GM18861 (cell line): ENCODE measurements around the gene WFDC1.

Experiments used
- ATAC-seq: cut with Tn5 transposase; IDR thresholded peaks from one replicate; pipeline ENCODE4 v1.9.1; 2021; ENCODE audit not compliant: unreplicated experiment

The WFDC1 gene

DNA sequence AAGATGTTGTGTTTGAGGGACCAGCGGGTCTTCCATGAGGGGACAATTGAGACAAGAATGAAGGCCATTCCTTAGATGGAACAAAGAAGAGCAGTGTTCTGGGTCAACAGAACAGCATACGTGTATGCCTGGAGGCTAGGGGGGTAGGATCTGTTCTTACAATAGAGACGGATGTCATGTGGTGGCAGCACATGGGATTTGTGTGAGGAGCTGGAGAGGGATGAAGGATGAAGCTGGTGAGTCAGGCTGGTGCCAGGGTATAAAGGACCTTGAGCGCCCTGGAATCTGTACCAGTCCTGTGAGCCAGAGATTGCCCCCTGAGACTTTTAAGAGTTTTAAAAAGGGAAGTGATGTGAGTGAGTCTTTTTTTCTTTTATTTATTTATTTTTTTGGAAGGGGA, 22.8 kb upstream of the WFDC1 start:
- no peak for ATAC-seq

DNA sequence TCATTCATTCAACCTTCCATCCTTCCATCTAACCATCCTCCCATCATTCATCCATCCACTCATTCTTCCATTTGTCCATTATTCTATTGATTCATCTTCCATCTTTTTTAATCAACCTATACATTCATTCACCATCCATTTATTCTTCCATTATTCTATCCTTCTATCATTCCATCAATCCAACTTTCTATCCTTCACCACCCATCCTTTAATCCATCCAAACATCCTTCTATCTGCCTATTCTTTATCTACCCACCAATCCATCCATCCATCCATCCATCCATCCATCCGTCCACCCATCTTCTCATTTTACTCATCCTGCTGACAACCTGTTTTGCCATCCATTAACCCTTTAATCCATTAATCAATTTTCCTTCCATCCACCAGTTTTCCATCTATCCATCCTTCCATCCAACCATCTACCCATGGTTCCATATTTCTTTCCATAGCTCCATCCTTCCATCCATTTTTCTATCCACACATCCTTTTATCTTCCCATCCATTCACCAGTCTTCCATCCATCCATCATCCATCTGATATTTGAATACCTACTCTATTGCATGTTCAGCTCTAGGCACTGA, 21.8 kb upstream of the WFDC1 start:
- ATAC-seq, result no peak

DNA sequence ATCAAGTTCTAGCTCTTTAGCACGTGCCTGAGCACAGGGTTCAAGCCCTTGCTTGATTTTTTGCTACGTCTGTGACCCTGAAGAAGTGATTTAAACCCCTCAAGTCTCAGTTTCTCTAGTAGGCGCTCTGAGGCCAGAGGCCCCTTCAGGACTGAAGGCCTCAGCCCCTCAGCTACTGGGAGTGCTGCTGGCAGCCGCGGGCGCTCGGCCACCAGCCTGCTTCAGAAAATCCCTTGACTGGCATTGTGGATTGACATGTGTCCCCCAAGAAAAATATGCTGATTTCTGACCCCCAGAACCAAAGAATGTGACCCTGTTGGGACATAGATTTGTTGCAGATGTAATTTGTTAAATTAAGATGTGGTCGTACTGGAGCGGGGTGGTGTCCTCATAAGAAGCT, 20.2 kb upstream of the WFDC1 start:
- ATAC-seq, result no peak

DNA sequence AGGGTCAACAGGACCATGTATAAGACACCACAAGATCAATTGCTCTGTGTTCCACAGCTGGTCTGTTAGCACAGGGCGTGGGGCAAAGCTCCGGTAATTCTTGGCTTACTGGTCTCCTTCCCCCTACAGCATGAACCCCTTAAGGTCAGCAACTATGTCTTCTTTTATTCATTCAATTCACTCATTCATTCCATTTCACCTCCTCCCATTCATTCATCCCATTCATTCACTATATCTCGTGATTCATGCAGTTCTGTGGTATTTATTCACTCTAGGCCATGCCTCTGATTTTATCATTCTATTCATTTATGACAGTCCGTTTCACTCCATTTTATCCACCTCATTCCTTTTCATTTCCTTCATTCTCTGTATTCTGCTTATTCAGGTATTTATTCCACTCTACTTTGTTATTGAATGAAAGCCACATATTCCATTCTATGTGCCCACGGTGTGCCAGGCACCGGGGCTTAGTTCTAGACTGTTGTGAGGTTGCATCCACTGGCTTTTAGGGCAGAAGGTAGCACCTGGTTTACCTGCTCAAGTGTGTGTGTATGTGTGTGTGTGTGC, 19.0 kb upstream of the WFDC1 start:
- no peak for ATAC-seq

DNA sequence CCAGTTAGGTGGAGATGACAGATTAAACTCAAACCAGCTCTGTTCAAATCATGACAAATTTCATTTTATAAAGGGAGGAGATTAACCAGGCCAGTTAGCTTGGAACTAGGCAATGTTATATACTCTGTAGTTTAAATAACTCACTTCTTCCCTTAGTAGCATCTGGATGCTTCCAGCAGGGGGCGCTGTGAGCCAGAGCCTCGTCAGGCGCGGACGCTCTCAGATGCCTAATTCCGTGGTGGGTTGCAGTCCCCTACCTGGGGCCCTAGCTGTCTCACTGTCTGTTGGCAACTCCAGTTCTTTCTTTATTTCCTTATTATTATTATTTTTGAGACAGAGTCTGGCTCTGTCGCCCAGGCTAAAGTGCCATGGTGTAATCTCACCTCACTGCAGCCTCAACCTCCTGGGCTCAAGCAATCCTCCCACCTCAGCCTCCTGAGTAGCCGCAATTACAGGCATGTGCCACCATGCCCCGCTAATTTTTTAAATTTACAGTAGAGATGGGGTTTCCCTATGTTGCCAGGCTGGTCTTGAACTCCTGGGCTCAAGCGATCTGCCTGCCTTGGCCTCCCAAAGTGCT, 17.3 kb upstream of the WFDC1 start:
- no peak for ATAC-seq

DNA sequence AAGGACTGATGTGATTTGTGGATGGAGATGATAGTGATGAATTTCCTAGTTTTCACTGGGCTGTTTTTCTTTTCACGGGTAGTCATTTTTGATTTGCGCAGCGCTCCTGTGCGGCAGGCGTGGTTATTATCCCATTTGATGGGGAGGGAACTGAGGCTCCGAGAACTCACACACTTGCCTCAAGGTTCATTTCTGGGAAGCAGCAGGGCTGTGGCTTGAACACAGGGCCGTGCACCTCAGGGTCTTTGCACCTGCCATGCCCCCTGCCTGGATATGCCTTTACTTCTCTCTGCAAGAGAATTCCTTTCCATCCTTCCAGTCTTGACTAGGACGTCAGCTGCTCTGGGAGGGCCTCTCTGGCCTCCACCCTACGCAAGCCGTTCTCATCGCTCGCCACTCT, 16.3 kb upstream of the WFDC1 start:
- ATAC-seq, result no peak

DNA sequence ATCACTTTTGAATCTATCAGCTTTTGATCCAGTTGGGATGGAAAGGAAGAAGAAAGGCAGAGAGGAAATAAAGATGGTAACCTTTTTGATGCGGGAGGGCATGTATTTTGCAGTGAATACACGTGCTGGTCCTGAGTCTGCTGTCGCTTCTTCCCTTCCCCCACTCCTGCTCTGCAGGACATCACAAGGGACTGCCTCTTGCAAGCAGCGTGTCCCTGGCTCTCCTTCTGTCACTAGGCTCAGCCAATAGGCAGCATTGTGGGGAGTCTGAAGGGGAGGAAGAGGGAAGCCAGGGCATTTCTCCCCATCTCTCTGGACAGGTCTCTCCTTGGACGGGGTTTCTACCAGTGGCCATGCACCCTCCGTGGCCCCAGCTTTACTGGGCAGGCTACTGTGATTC, 15.7 kb upstream of the WFDC1 start:
- ATAC-seq, result no peak

DNA sequence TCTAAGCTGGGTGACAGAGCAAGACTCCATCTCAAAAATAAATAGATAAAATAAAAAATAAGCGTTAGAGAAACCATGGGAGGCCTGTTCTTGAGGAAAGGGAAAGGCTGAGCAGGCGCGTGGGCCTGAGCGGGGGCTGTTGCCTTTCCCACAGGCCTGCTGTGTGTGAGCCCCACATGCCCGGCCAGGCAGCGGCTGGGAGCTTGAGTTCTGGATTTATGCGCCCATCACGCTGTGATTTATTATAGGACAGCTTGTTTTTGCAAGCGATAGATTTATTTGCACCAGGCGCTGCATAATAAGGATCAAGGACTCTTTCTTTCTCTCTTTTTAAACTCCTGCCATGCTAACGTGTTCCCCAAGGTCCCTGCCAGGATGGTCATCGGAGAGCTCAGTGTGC, 14.8 kb upstream of the WFDC1 start:
- no peak for ATAC-seq

DNA sequence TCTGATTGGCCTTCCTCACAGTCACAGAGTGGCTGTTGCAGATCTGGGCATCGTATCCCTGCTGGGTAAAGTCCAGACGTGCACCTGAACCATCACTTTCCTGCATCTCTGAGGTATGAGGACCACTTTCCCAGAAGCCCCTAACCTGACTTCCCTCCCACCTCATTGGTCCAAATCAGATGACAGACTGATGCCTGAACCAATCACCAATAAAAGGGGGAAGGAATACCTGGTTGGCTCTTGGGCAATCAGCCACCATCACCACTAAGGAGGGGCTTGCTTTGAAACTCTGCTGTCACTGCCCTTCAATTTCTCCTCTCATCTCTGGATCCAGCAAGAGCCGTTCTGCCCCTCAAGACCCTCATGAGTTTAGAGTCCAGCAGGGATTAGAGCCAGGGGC, 13.6 kb upstream of the WFDC1 start:
- no peak for ATAC-seq

DNA sequence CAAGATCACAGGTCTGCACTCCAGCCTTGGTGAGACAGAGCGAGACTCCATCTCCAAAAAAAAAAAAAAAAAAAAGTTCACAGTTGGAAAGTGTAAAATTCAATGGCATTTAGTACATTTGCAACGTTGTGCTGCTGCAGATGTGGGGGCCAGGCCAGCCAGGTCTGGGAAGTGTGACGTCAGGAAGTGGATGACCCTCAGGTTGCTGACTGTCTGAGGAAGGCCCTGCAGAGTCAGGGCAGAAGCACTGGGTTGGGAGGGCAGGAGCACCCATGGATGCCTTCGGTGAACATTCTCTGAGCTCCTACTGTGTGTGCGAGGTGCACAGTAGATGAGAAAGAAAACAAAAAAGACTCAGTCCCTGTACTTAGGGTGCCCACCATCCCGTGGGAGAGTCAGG, 12.1 kb upstream of the WFDC1 start:
- ATAC-seq, result no peak

DNA sequence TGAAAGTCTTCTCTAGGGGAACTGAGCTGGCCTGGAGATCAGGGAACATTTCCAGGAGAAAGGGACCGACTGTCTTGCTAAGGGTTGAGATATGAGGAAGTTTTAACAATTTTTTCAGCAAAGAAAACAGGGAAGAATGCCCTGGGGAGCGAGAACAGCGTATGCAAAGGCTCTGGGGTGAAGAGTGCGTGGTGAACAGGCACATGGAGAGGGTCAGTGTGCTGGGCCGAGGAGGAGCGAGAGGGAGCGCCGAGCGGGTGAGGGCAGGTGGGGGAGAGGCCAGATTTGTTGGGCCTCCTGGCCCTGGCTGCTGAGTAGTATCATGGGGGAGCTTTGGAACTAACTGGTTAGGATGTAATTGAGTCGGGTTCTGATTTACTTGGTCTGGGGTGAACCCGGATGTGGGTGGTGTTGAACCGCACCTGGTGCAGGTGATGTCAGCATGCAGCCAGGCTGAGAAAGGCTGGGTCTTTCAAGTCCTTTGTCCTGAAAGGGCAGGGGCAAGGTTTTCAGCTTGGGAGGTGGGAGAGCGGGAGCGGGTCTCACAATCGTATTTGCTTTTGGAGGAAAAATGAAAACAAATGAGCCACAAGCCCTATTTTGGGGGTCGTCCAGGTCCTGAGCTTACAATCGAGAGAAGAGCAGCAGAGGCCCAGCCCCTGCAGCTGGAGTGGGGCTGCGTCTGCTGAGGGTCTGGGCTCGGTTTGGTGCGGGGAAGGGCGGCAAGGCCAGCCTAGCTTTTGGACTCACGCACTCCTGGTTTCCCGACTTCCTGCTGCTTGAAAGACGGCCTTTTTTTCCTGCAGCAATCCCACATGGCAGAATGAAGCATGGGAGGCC, 11.1 kb upstream of the WFDC1 start:
- no peak for ATAC-seq

DNA sequence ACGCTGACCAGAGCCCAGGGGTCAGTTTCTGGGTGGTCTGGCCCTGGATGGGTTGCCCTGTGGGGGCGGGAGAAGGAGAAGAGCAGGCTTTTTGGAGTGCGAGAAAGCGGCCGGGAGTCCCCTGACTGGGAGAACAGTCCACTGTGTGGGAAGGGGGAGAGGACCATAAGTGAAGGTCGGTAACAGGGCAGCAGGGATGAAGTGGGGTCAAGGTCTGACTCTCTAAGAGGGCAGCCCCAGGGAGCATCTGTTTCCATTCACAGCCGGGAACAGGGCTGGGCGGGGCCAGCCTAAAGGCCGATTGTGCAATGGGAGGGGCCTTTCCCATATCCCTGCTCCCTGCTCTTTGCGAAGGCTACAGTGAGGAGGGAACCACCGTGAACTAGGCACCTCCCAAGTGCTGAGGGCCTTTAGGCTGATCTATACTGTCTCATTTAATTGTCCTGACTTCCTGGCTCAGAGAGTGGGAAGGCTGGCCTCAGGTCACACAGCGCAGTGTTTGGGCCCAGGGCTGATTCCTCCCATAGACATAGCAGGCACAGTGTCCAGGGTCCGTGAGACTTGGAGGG, 10.4 kb upstream of the WFDC1 start:
- ATAC-seq, result no peak

DNA sequence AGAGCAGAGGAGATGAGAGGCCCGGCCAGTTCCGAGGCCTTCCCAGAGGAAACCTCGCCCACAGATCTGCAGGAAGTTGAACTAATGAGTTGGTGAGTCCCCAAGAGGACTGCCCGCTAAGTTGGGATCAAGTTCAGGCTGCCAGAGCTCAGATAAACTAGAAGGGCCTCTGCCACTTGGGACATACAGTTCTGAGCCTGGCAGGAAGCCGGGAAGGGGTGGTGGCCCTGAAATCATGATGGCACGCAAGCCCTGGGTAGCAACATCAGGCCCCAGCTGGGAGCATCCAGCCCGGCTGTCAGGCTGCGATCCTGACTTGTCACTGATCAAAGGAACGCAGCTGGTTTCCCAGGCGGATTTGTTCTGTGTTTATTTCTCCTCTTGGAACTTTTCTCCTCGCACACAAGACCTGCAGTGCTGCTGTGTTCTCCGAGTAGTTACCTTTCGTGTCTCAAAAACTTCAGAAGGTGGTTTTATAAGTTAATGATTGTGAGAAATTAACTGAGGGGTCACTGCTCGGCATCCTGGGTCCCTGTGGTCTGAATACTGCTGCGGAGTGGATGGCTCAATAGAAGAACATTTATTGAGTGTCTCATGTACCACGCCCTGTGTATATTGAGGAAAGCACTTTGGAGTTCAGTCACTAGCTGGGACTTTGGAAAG, 8.0 kb upstream of the WFDC1 start:
- ATAC-seq, result no peak

DNA sequence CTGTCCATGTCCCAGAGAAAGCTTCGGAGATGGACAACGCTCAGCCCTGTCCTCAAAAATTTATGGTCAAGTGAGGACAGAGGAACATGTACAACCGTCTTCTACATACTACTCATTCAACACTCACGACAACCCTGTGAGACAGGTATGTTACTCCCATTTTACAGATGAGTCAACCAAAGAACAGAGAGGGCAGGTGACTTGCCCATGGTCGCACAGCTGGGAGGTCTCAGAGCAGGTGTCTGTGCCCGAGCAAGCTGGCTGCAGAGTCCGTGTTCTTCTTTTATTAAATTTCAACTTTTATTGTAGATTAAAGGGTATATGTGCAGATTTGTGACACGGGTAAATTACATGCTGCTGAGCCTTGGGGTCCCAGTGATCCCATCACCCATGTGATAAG, 5.8 kb upstream of the WFDC1 start:
- ATAC-seq, result no peak

DNA sequence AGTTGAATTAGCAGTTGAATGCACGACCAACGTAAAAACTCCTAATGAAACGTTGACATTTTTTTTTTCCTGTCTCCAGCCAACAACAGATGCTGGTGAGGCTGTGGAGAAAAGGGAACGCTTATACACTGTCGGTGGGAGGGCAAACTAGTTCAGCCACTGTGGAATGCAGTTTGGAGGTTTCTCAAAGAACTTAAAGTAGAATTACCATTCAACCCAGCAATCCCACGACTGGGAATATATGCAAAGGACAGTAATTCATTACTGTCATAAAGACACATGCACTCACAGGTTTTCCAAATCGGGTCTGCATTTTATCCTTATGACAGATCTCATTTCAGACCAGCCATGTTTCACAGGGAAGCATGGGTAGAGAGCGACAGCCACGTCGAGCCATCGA, 3.5 kb upstream of the WFDC1 start:
- no peak for ATAC-seq

DNA sequence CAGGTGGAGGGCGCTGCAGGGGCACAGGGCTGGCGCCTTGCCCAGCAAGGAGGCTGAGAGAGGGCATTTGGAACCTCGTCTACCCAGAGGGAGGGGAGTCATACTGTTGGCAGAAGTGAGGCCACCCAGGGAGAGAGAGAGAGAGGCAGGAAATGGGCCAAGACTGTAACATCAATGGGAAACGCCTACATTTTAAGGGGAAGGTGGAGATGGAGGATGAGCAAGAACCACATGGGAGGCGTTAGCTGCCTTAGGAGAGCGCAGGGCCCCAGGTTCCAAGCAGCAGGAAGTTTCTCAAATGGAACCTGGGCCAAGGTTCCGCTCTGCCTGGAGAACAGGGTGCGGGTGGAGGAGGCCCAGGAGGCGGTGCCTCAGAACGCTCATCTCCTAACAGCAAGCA, 2.7 kb upstream of the WFDC1 start:
- ATAC-seq, result no peak

DNA sequence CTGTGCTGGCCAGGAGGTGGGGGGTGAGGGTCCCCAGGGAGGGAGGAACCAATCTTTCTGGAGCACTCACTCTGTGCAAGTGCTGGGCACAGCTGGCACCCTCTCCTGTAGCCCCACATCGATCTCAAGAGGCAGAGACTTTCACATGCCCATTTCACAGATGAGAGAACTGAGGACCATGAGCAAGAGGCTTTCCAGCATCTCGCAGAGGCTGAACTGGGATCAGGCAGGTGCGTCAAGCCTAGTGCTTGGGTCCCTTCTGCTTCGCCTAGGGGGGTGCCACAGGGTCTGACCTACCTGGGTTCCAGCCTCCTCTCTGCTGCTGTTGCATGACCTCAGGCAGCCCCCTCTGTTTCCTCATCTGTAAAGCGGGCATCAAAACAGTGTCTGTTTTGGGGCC, 1.3 kb upstream of the WFDC1 start:
- no peak for ATAC-seq

DNA sequence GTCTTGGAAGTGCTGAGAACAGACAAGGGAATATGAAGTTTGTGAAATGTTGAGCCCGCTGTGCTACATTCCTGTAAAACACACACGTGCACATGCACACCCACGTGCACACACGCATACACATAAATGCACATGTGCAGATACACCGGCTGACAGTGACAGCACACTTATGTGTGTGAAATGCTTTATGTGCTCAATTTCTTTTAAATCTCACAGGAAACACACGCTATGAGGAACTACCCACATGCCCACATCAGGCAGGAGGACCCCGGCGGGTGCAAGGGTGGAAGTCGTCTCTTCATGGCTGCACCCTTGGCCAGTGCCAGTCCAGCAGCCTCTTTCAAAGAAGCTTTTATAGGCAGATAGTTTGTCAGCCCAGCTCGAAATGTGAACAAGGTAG, 561 bp upstream of the WFDC1 start:
- no peak for ATAC-seq

DNA sequence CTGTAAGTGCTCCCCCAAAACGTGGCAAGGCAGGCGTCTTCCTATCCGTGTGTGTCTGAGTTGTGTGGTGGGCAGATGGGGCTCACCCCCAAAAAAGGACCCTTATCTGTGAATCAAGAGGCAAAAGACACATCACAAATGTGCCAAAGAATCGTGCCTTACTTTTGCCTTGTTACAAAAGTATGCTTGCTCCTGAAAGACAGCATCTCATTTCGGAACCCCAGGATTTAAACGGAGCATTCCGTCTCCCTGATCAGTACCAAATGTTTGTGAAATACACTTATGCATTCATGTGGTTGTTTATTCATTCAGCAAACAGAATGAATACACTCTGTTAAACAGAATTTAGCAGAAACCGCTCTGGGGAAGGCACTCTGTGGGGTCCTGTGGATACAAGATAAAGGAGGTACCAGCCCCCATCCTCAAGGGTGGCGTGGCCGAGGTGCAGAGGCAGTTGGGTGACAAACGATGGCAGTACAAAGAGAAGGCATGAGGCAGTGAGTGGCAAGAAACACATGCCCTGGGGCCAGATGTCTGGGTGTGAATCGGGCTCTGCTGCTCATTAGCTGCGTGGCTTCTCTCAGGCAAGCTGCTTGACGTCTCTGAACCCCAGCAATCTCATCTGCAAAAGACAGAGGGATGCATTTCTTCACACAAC, 654 bp downstream of the WFDC1 start:
- no peak for ATAC-seq

DNA sequence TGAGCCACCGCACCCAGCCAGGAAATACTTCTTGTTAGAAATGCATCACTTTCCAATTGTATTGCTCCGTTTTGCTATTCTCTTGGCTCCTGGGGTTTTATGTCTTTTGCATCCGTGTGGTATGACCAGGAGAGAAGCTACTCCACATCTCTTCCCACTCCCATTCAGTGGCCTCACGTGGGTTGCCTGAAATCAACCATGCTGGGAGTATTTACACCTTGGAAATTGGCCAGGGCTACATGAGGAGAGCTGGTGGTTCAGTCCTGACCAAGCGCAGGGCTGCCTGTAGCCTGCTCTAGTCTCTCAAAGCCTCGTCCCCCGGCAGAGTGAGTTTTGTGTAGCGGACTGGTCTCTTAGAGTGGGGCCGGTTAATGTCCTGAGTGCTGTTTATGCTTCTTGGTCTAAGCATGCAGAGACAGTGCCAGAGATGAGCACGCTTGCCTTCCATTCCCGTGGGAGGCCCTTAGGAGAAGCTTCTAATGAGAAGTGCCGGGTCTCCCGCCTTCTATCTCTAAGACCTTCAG, 3.8 kb downstream of the WFDC1 start:
- ATAC-seq, result no peak
